Loucy (cell line): ENCODE results near the gene YES1.

ENCODE experiments used
- H2AFZ ChIP-seq: fragments of 200-600 bp; sonication (generic); 2 replicates; pipeline ENCODE4 v1.6.0; 2016; ENCODE audit warnings: antibody characterized with exemption, mild to moderate bottlenecking, low read length, moderate library complexity
- H3F3A ChIP-seq: fragments of 200-600 bp; 2 replicates; pipeline ENCODE4 v1.6.0; 2016; ENCODE audit warnings: antibody characterized with exemption, low read depth, mild to moderate bottlenecking
- H3K27me3 ChIP-seq: fragments of 200-600 bp; sonication (generic); 2 replicates; pipeline ENCODE4 v1.6.1; 2014; ENCODE audit warnings: low read length, mild to moderate bottlenecking; ENCODE audit not compliant: insufficient read depth, poor library complexity, severe bottlenecking
- H3K36me3 ChIP-seq: fragments of 200-600 bp; sonication (generic); 2 replicates; pipeline ENCODE4 v1.6.1; 2016; ENCODE audit warnings: low read length; ENCODE audit not compliant: insufficient read depth
- H3K4me1 ChIP-seq: fragments of 200-600 bp; sonication (generic); 2 replicates; pipeline ENCODE4 v1.5.1; 2014; ENCODE audit warnings: low read length, mild to moderate bottlenecking; ENCODE audit not compliant: insufficient read depth, poor library complexity, severe bottlenecking
- H3K4me2 ChIP-seq: fragments of 200-600 bp; sonication (generic); 2 replicates; pipeline ENCODE4 v1.6.0; 2014; ENCODE audit warnings: antibody characterized with exemption, low read length, low read depth, mild to moderate bottlenecking; ENCODE audit not compliant: poor library complexity, severe bottlenecking
- H3K4me3 ChIP-seq: fragments of 200-600 bp; sonication (generic); 2 replicates; pipeline ENCODE4 v1.5.1; 2014; ENCODE audit warnings: low read length, mild to moderate bottlenecking, mixed read lengths; ENCODE audit not compliant: poor library complexity, severe bottlenecking
- H3K79me2 ChIP-seq: fragments of 200-600 bp; sonication (generic); 2 replicates; pipeline ENCODE4 v1.6.1; 2014; ENCODE audit warnings: low read length; ENCODE audit not compliant: insufficient read depth
- H3K9ac ChIP-seq: fragments of 200-600 bp; sonication (generic); 2 replicates; pipeline ENCODE4 v1.6.0; 2014; ENCODE audit warnings: mild to moderate bottlenecking, low read depth, low read length, moderate library complexity; ENCODE audit not compliant: poor library complexity, severe bottlenecking
- H3K9me2 ChIP-seq: fragments of 200-600 bp; sonication (generic); replicated peaks from 2 replicates; pipeline ENCODE4 v1.6.1; 2016; ENCODE audit warnings: low read depth, low read length, mixed read lengths
- H3K9me3 ChIP-seq: fragments of 200-600 bp; sonication (generic); 2 replicates; pipeline ENCODE4 v1.6.1; 2014; ENCODE audit warnings: mild to moderate bottlenecking, antibody characterized with exemption, low read length, low read depth; ENCODE audit not compliant: insufficient read depth
- H4K20me1 ChIP-seq: fragments of 200-600 bp; sonication (generic); 2 replicates; pipeline ENCODE4 v1.6.0; 2014; ENCODE audit warnings: antibody characterized with exemption, low read length, mild to moderate bottlenecking; ENCODE audit not compliant: insufficient read depth, poor library complexity, severe bottlenecking
- CTCF ChIP-seq: fragments of 200-600 bp; sonication (generic); conservative IDR thresholded peaks from 2 replicates; pipeline ENCODE4 v1.5.1; 2014; ENCODE audit warnings: mild to moderate bottlenecking, antibody characterized with exemption, low read length
- EZH2phosphoT487 ChIP-seq: fragments of 200-600 bp; IDR thresholded peaks from 2 replicates; pipeline ENCODE4 v1.6.1; 2018; ENCODE audit warnings: antibody characterized with exemption, mild to moderate bottlenecking, moderate library complexity, borderline replicate concordance

The YES1 gene

GRCh38 chr18:680392-680791, 131.7 kb downstream of the YES1 start:
- H3K4me2 ChIP-seq, result no peak overlapping the region
- peaks cover 6% of the 10 kb centered on the region; the same call in 1 of the 2 replicates for H3F3A ChIP-seq
- H3K9ac ChIP-seq, result no peak overlapping the region
- H3K9me2 ChIP-seq, result no peaks in the 10 kb centered on the region
- no peak for TF ChIP-seq CTCF
- no peak for TF ChIP-seq EZH2phosphoT487
- H4K20me1 ChIP-seq, result no peaks in the 10 kb centered on the region
- H2AFZ ChIP-seq, result no peak overlapping the region
- peaks cover 61% of the 10 kb centered on the region for H3K4me1 ChIP-seq
- H3K36me3 ChIP-seq, result peaks cover 16% of the 10 kb centered on the region; the same call in 1 of the 2 replicates
- H3K27me3 ChIP-seq, result no peaks in the 10 kb centered on the region
- H3K79me2 ChIP-seq, result no peaks in the 10 kb centered on the region
- H3K9me3 ChIP-seq, result no peaks in the 10 kb centered on the region
- no peak overlapping the region for H3K4me3 ChIP-seq

- Histone ChIP-seq H3K9me3 (no peaks in the 10 kb centered on the region), H4K20me1 (no peaks in the 10 kb centered on the region), H3K79me2 (no peaks in the 10 kb centered on the region; the same call in 1 of the 2 replicates), H3K27me3 (no peaks in the 10 kb centered on the region), H2AFZ (no peak overlapping the region), H3K9ac (no peak overlapping the region), H3K4me1 (peaks cover 61% of the 10 kb centered on the region), H3K9me2 (no peaks in the 10 kb centered on the region), H3K4me2 (no peak overlapping the region), H3F3A (peaks cover 6% of the 10 kb centered on the region; the same call in 1 of the 2 replicates), H3K36me3 (peaks cover 25% of the 10 kb centered on the region; the same call in 1 of the 2 replicates), H3K4me3 (no peak overlapping the region)
- no peak for TF ChIP-seq EZH2phosphoT487
- no peak for TF ChIP-seq CTCF
Observed at GRCh38 chr18:679516-679915, 132.5 kb downstream of the YES1 start.

- no peaks in the 10 kb centered on the region for H3K9me3 ChIP-seq
- TF ChIP-seq CTCF, result 0 out of 2 replicates have a peak, but pooled peaks have one; percentile 23
- no peak for TF ChIP-seq EZH2phosphoT487
- H3K4me1 ChIP-seq, result peaks cover 59% of the 10 kb centered on the region
- no peak overlapping the region for H3K4me3 ChIP-seq
- H3K79me2 ChIP-seq, result no peaks in the 10 kb centered on the region; the same call in 1 of the 2 replicates
- H4K20me1 ChIP-seq, result peaks cover 4% of the 10 kb centered on the region
- peaks cover 33% of the 10 kb centered on the region; the same call in 1 of the 2 replicates for H3K36me3 ChIP-seq
- no peak overlapping the region for H2AFZ ChIP-seq
- no peak overlapping the region for H3K9ac ChIP-seq
- peaks cover 6% of the 10 kb centered on the region; the same call in 1 of the 2 replicates for H3F3A ChIP-seq
- H3K4me2 ChIP-seq, result no peak overlapping the region
- H3K27me3 ChIP-seq, result no peaks in the 10 kb centered on the region
- no peaks in the 10 kb centered on the region for H3K9me2 ChIP-seq
Observed at GRCh38 chr18:678482-679182, 133.4 kb downstream of the YES1 start.
